Measurements from ENCODE around the gene SNX13. TPM values are rescaled to one million over a fixed set of nuclear protein-coding genes. Genes with fewer than 3 reads are reported as not detected.

The SNX13 gene
- polyA plus RNA-seq, 1 of the 3 experiments (the other 2 are of a cell fraction): 13.0 TPM

GRCh38 chr7:17855202-17855601 is 85.1 kb downstream of the SNX13 start:
- ChIA-PET POLR2A (no interaction called here), CTCF (interaction anchor here (1.0 to 1.8 kb wide), 3 partner anchors 85 to 149 kb away, joined by 3 to 6 read pairs (median 4); no protein-coding TSS in a partner anchor)
- Histone ChIP-seq H3K9ac (no peak overlapping the region), H4K20me1 (ENCODE audit: insufficient read depth) (no peaks in the 10 kb centered on the region), H3K9me2 (no peaks in the 10 kb centered on the region), H2AFZ (ENCODE audit: low read depth) (no peak overlapping the region), H3K9me3 (no peaks in the 10 kb centered on the region), H3K27ac (ENCODE audit: low read depth in 2 of 2, low read length in 1 of 2) (no peak overlapping the region), H3K4me3 (ENCODE audit: low read depth in 2 of 2, low read length in 1 of 2) (no peak overlapping the region), H3K4me2 (no peak overlapping the region), H3F3A (replicated peaks; ENCODE audit: insufficient read depth) (peaks cover 3% of the 10 kb centered on the region), H3K36me3 (replicated peaks in 1 of 2; ENCODE audit: control insufficient read depth in 1 of 2, insufficient read depth in 2 of 2, low read length in 1 of 2) (peaks cover 9 to 41% of the 10 kb centered on the region in 2 experiments), H3K27me3 (ENCODE audit: insufficient read depth) (no peaks in the 10 kb centered on the region), H3K4me1 (ENCODE audit: control insufficient read depth in 1 of 2, insufficient read depth in 2 of 2, low read depth in 1 of 2, low read length in 1 of 2) (peaks cover 0 to 3% of the 10 kb centered on the region in 2 experiments; a peak in 2 of 4 replicates), H3K79me2 (ENCODE audit: insufficient read depth) (no peaks in the 10 kb centered on the region)
- WGBS (ENCODE audit: low lambda C conversion rate): 46% methylated on average over 1 of the region's 1 CpG
- no peak for DNase-seq
- TF ChIP-seq RAD21 (IDR thresholded peaks at IDR 0.05; ENCODE audit: low read length) (no peak), RCOR1 (IDR thresholded peaks at IDR 0.05; ENCODE audit: low read length) (no peak), SIN3A (IDR thresholded peaks at IDR 0.05; ENCODE audit: borderline replicate concordance, low read depth, low read length) (no peak), FOXJ3 (CRISPR knock-in tag; IDR thresholded peaks at IDR 0.05) (no peak), TAF1 (IDR thresholded peaks at IDR 0.05; ENCODE audit: borderline replicate concordance, low read depth, low read length) (no peak), NRF1 (IDR thresholded peaks at IDR 0.05; ENCODE audit: low read depth, low read length) (no peak), RFX5 (IDR thresholded peaks at IDR 0.05; ENCODE audit: low read length) (no peak), POLR2AphosphoS5 (IDR thresholded peaks at IDR 0.05; ENCODE audit: low read depth, low read length) (no peak), TCF12 (IDR thresholded peaks at IDR 0.05) (no peak)
- TF ChIP-seq, protein P1, sequence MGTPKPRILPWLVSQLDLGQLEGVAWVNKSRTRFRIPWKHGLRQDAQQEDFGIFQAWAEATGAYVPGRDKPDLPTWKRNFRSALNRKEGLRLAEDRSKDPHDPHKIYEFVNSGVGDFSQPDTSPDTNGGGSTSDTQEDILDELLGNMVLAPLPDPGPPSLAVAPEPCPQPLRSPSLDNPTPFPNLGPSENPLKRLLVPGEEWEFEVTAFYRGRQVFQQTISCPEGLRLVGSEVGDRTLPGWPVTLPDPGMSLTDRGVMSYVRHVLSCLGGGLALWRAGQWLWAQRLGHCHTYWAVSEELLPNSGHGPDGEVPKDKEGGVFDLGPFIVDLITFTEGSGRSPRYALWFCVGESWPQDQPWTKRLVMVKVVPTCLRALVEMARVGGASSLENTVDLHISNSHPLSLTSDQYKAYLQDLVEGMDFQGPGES (IDR thresholded peaks at IDR 0.05; ENCODE audit: low read depth, low read length): no peak
- TF ChIP-seq, protein P2, sequence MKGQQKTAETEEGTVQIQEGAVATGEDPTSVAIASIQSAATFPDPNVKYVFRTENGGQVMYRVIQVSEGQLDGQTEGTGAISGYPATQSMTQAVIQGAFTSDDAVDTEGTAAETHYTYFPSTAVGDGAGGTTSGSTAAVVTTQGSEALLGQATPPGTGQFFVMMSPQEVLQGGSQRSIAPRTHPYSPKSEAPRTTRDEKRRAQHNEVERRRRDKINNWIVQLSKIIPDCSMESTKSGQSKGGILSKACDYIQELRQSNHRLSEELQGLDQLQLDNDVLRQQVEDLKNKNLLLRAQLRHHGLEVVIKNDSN (IDR thresholded peaks at IDR 0.05; ENCODE audit: borderline replicate concordance, low read depth): no peak
- TF ChIP-seq, protein P3, sequence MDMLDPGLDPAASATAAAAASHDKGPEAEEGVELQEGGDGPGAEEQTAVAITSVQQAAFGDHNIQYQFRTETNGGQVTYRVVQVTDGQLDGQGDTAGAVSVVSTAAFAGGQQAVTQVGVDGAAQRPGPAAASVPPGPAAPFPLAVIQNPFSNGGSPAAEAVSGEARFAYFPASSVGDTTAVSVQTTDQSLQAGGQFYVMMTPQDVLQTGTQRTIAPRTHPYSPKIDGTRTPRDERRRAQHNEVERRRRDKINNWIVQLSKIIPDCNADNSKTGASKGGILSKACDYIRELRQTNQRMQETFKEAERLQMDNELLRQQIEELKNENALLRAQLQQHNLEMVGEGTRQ (IDR thresholded peaks at IDR 0.05; ENCODE audit: borderline replicate concordance, low read depth, low read length): no peak

DNA sequence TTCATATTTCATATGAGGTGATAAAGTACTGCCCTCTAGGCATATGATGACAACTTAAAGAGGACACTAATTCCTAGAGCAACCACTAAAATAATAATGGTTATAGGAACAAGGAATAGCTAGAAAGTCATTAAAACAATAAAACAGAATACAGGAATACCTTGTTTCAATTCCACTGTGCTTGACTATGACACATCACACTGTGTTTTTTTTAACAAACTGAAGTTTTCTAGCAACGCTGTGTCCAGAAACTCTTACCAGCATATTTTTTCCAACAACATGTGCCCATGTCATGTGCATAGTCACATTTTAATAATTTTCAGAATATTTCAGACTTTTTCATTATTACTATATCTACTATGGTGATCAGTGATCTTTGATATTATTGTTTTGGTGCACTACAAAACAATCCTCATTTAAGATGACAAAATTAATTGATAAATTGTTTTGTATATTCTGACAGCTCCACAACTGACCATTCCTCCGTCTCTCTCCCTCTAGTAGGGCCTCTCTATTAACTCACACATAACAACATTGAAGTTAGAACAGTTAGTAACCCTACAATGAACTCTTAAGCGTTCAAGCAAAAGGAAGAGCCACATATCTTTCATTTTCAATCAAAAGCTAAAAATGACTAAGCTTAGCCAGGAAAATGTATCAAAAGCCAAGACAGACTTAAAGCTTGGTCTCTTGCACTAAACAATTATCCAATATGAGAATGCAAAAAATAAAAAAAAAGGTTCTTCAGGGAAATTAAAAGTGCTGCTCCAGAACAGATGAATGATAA is 85.8 kb downstream of the SNX13 start:
- Histone ChIP-seq H3K27ac (ENCODE audit: low read depth in 2 of 2, low read length in 1 of 2) (no peak overlapping the region), H3K79me2 (ENCODE audit: insufficient read depth) (no peaks in the 10 kb centered on the region), H3F3A (replicated peaks; ENCODE audit: insufficient read depth) (peaks cover 5% of the 10 kb centered on the region), H3K9ac (no peak overlapping the region), H3K27me3 (ENCODE audit: insufficient read depth) (no peaks in the 10 kb centered on the region), H3K4me2 (no peak overlapping the region), H4K20me1 (ENCODE audit: insufficient read depth) (no peaks in the 10 kb centered on the region), H3K36me3 (replicated peaks in 1 of 2; ENCODE audit: control insufficient read depth in 1 of 2, insufficient read depth in 2 of 2, low read length in 1 of 2) (peaks cover 12 to 36% of the 10 kb centered on the region in 2 experiments), H2AFZ (ENCODE audit: low read depth) (no peak overlapping the region), H3K9me2 (no peaks in the 10 kb centered on the region), H3K9me3 (no peaks in the 10 kb centered on the region), H3K4me3 (ENCODE audit: low read depth in 2 of 2, low read length in 1 of 2) (no peak overlapping the region), H3K4me1 (ENCODE audit: control insufficient read depth in 1 of 2, insufficient read depth in 2 of 2, low read depth in 1 of 2, low read length in 1 of 2) (peaks cover 0 to 9% of the 10 kb centered on the region in 2 experiments; a peak in 2 of 4 replicates)
- WGBS (ENCODE audit: low lambda C conversion rate): 90% methylated on average over 3 of the region's 3 CpGs
- DNase-seq: no peak
- ChIA-PET POLR2A (no interaction called here), CTCF (interaction anchor here (1.0 to 1.8 kb wide), 3 partner anchors 85 to 148 kb away, joined by 3 to 6 read pairs (median 4); no protein-coding TSS in a partner anchor)
- no peak for TF ChIP-seq EZH2phosphoT487 (IDR thresholded peaks at IDR 0.05; ENCODE audit: borderline replicate concordance, low read depth)
- TF ChIP-seq MXI1 (IDR thresholded peaks at IDR 0.05; ENCODE audit: low read depth, low read length): no peak
- no peak for TF ChIP-seq NRF1 (IDR thresholded peaks at IDR 0.05; ENCODE audit: low read depth, low read length)
- no peak for TF ChIP-seq SIN3A (IDR thresholded peaks at IDR 0.05; ENCODE audit: borderline replicate concordance, low read depth, low read length)
- no peak for TF ChIP-seq NFIC (IDR thresholded peaks at IDR 0.05; ENCODE audit: borderline replicate concordance)
- TF ChIP-seq PBX3 (IDR thresholded peaks at IDR 0.05): no peak
- TF ChIP-seq MEF2A (IDR thresholded peaks at IDR 0.05; ENCODE audit: borderline replicate concordance, low read depth): no peak
- TF ChIP-seq RFX5 (IDR thresholded peaks at IDR 0.05; ENCODE audit: low read length): no peak
- TF ChIP-seq RCOR1 (IDR thresholded peaks at IDR 0.05; ENCODE audit: low read length): no peak
- no peak for TF ChIP-seq POLR2AphosphoS5 (IDR thresholded peaks at IDR 0.05; ENCODE audit: low read depth, low read length)
- TF ChIP-seq TAF1 (IDR thresholded peaks at IDR 0.05; ENCODE audit: borderline replicate concordance, low read depth, low read length): no peak
- no peak for TF ChIP-seq ELF1 (IDR thresholded peaks at IDR 0.05)
- TF ChIP-seq FOSL2 (IDR thresholded peaks at IDR 0.05; ENCODE audit: borderline replicate concordance, low read depth): no peak
- no peak for TF ChIP-seq GABPA (IDR thresholded peaks at IDR 0.05; ENCODE audit: low read depth)
- TF ChIP-seq, protein P1 (IDR thresholded peaks at IDR 0.05; ENCODE audit: low read depth, low read length): no peak
